Neural cell (in vitro differentiated cells): ENCODE data around the gene ZBTB7C.

Experiments
- CTCF ChIP-seq: fragments of 450-650 bp; IDR thresholded peaks from 2 replicates; pipeline ENCODE4 v1.5.1; 2014; ENCODE audit warnings: antibody characterized with exemption, mild to moderate bottlenecking, moderate library complexity; ENCODE audit not compliant: poor library complexity, severe bottlenecking
- EP300 ChIP-seq: fragments of 450-650 bp; conservative IDR thresholded peaks from 2 replicates; pipeline ENCODE4 v1.6.1; 2014; ENCODE audit warnings: antibody characterized with exemption, mild to moderate bottlenecking, moderate library complexity; ENCODE audit not compliant: poor library complexity, severe bottlenecking
- MXI1 ChIP-seq: fragments of 450-650 bp; conservative IDR thresholded peaks from 2 replicates; pipeline ENCODE4 v1.6.1; 2014; ENCODE audit warnings: antibody characterized with exemption, mild to moderate bottlenecking; ENCODE audit not compliant: poor library complexity, severe bottlenecking
- POLR2AphosphoS5 ChIP-seq: IDR thresholded peaks from 2 replicates; pipeline ENCODE4 v1.6.1; 2012
- RAD21 ChIP-seq: fragments of 450-650 bp; conservative IDR thresholded peaks from 2 replicates; pipeline ENCODE4 v1.6.1; 2014; ENCODE audit warnings: antibody characterized with exemption, mild to moderate bottlenecking, moderate library complexity
- REST ChIP-seq: IDR thresholded peaks from 2 replicates; pipeline ENCODE4 v1.6.1; 2012; ENCODE audit warnings: borderline replicate concordance

- TF ChIP-seq RAD21 (no peak), MXI1 (no peak), CTCF (no peak), POLR2AphosphoS5 (no peak), EP300 (no peak), REST (no peak)
These were observed 308.5 kb downstream of the ZBTB7C start for GRCh38 chr18:48100651-48101165.
